Measurements from ENCODE around the gene PAGE1. TPM values are rescaled to one million over a fixed set of nuclear protein-coding genes. Genes with fewer than 3 reads are reported as not detected.

PAGE1 gene
- total RNA-seq, 1 donor from 2014 or later = not detected

DNA sequence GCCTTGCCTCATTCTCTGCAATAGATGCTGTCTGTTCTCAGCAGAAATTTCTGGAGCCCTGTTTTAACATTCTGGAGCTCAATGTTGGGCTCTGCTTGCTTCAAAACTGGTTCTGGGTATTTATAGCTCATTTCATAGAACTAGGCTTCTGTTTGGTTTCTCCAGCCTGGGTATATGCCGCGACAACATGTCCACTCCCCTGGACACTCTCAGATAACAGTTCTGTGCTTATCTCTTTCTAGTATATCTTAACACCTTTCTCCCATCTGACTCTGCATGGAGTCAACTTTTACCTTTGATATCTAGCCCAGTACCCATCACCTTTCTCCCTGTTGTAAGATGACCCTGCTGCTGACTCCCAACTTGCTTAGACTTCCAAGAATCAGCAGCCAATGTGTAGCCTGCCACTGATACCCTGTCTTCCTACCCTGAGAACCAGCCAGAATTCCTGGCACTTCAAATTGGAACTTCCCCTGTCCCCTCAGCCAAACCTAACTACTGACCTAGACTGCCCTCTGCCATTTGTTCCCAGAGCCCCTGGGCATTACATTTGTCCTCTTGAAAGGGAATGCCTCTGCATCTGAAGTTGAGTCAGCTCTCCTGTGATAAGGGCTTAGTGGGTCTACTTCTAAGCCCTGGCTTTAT is 20.6 kb downstream of the PAGE1 start:
- H3K4me1 Mint-ChIP-seq (ENCODE audit: low read depth) = no peaks in the 10 kb centered on the region
- DNase-seq (ENCODE audit: low spot score) = no peak
- intact Hi-C loops (cut with micrococcal nuclease) = no loop called here
- H3K36me3 Mint-ChIP-seq (ENCODE audit: low read depth) = no peaks in the 10 kb centered on the region
- no peak overlapping the region for H3K4me3 Mint-ChIP-seq
- H3K27ac Mint-ChIP-seq = no peak overlapping the region
- H3K9me3 Mint-ChIP-seq = no peaks in the 10 kb centered on the region
- H3K27me3 Mint-ChIP-seq (ENCODE audit: insufficient read depth) = peaks cover 4% of the 10 kb centered on the region

DNA sequence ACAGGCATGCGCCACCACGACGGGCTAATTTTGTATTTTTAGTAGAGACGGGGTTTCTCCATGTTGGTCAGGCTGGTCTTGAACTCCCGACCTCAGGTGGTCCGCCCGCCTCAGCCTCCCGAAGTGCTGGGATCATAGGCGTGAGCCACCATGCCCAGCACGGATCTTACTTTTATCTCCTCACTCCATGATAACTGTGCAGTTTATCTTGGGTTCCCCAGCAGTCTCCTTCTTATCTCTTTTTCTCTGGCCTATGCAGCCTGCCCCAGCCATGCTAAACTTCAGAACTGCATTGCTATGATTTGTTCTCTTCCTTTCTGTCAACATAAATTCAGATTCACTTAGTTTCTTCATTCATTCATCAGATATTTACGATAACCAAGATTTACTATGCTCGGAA is 22.4 kb downstream of the PAGE1 start:
- H3K36me3 Mint-ChIP-seq (ENCODE audit: low read depth) = no peaks in the 10 kb centered on the region
- H3K9me3 Mint-ChIP-seq = no peaks in the 10 kb centered on the region
- intact Hi-C loops (cut with micrococcal nuclease) = no loop called here
- H3K27me3 Mint-ChIP-seq (ENCODE audit: insufficient read depth) = peaks cover 4% of the 10 kb centered on the region
- H3K4me1 Mint-ChIP-seq (ENCODE audit: low read depth) = no peaks in the 10 kb centered on the region
- DNase-seq (ENCODE audit: low spot score) = no peak
- no peak overlapping the region for H3K27ac Mint-ChIP-seq
- H3K4me3 Mint-ChIP-seq = no peak overlapping the region

DNA sequence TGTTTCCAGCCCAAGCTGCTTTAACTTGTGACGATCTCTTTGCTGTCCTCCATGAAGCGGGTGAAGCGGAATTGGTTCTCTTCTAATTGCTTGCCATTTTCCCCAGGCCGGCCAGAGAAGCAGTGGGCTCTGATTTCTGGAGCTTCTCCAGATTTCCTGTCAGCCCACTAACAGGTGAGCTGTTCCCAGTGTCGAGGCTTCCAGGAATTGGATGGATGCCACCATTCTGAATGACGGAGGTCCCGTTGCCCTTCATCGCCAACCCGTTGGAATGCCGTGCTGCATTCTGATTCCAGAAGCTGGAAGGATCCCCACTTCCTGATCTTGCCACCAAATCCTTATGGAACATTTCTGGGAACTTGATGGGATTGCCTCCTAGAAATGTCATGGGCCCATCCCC is 31.0 kb downstream of the PAGE1 start:
- DNase-seq (ENCODE audit: low spot score) = no peak
- Mint-ChIP-seq H3K27me3 (ENCODE audit: insufficient read depth) (no peaks in the 10 kb centered on the region), H3K4me1 (ENCODE audit: low read depth) (no peaks in the 10 kb centered on the region), H3K4me3 (no peak overlapping the region), H3K9me3 (no peaks in the 10 kb centered on the region), H3K27ac (no peak overlapping the region), H3K36me3 (ENCODE audit: low read depth) (no peaks in the 10 kb centered on the region)
- intact Hi-C loops (cut with micrococcal nuclease) = no loop called here

DNA sequence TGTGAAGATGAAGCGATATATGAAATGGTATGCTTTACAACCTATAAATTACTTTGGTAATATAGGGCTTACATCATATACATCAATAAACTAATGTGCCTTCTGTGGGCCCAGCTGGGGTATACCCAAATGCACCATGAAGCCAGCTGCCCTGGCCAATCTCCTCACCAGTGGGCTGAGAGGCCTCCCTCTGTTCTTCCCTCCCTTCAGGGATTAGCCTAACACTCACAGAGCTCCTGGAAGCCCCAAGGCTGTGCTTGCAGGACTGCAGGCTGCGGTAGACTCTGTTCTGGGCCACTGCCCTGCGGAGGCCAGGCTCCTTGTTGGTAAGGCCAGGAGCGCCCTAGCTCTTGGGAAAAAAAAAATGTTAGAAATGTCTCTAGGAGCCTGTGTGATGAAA is 33.9 kb downstream of the PAGE1 start:
- Mint-ChIP-seq H3K36me3 (ENCODE audit: low read depth) (no peaks in the 10 kb centered on the region), H3K9me3 (no peaks in the 10 kb centered on the region), H3K27me3 (ENCODE audit: insufficient read depth) (no peaks in the 10 kb centered on the region), H3K4me3 (no peak overlapping the region), H3K4me1 (ENCODE audit: low read depth) (no peaks in the 10 kb centered on the region), H3K27ac (no peak overlapping the region)
- DNase-seq (ENCODE audit: low spot score) = no peak
- intact Hi-C loops (cut with micrococcal nuclease) = no loop called here

DNA sequence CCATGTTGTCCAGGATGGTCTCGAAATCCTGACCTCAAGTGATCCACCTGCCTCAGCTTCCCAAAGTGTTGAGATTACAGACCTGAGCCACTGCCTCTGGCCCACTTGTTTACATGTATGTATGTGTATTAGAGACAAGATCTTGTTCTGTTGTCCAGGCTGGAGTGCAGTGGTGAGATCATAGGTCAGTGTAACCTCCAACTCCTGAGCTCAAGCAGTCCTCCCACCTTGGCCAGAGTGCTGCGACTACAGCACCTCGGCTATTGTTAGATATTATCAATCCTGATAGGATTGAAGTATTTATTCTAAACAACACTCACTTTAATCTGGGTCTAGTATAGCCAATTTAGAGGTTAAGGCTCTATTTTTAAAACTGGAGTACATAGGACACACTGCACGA is 36.0 kb downstream of the PAGE1 start:
- Mint-ChIP-seq H3K36me3 (ENCODE audit: low read depth) (no peaks in the 10 kb centered on the region), H3K27ac (no peak overlapping the region), H3K4me1 (ENCODE audit: low read depth) (no peaks in the 10 kb centered on the region), H3K4me3 (no peak overlapping the region), H3K27me3 (ENCODE audit: insufficient read depth) (no peaks in the 10 kb centered on the region), H3K9me3 (no peaks in the 10 kb centered on the region)
- intact Hi-C loops (cut with micrococcal nuclease) = no loop called here
- no peak for DNase-seq (ENCODE audit: low spot score)

- no peak overlapping the region for H3K27ac Mint-ChIP-seq
- DNase-seq (ENCODE audit: low spot score) = no peak
- H3K9me3 Mint-ChIP-seq = no peaks in the 10 kb centered on the region
- H3K4me3 Mint-ChIP-seq = no peak overlapping the region
- H3K27me3 Mint-ChIP-seq (ENCODE audit: insufficient read depth) = no peaks in the 10 kb centered on the region
- intact Hi-C loops (cut with micrococcal nuclease) = no loop called here
- no peaks in the 10 kb centered on the region for H3K36me3 Mint-ChIP-seq (ENCODE audit: low read depth)
- no peaks in the 10 kb centered on the region for H3K4me1 Mint-ChIP-seq (ENCODE audit: low read depth)
Observed at GRCh38 chrX:49656533-49656932, 39.3 kb downstream of the PAGE1 start.

DNA sequence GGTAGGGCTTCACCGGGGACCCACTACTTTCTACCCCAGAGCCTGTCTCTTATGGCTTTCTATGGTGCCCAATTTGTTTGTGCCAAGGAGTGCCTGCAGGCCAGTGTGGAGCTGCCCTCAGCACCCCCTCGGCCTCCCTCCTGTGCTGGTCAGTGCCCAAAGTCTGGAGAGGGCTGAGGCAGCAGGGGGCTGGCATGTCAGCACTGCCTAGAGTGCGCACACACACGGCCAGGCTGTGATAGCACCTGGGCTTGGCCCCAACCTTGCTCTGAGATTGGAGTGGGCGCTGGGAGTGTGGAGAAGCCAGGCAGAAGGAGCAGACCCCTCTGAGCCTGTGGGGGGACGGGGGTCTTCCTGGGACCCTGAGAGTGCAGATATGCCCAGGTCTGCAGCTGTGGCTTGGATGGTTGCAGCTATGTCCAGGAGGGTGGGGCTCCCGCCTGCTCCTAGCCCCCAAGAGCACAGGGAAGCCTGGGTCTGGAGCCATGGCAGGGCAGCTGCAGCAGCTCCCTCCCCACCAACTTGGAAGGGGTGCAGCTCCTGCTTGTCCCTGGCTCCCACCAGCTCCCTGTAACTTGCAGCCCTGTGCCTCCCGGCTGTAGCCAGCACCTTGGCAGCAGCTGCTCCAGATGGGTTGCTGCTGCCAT is 50.7 kb downstream of the PAGE1 start:
- Mint-ChIP-seq H3K27ac (no peak overlapping the region), H3K9me3 (no peaks in the 10 kb centered on the region), H3K36me3 (ENCODE audit: low read depth) (no peaks in the 10 kb centered on the region), H3K4me1 (ENCODE audit: low read depth) (no peaks in the 10 kb centered on the region), H3K27me3 (ENCODE audit: insufficient read depth) (no peaks in the 10 kb centered on the region), H3K4me3 (no peak overlapping the region)
- intact Hi-C loops (cut with micrococcal nuclease) = no loop called here
- no peak for DNase-seq (ENCODE audit: low spot score)

Other genes starting within 250 kb of the PAGE1 start
- not detected in 2 replicates for gene GAGE12C, start 163.8 kb downstream of the PAGE1 start, total RNA-seq
- not detected in 2 replicates for gene GAGE12D, start 154.3 kb downstream of the PAGE1 start, total RNA-seq
- gene GAGE12E, start 144.7 kb downstream of the PAGE1 start, total RNA-seq = not detected in 2 replicates
- not detected in 2 replicates for gene GAGE12F, start 135.1 kb downstream of the PAGE1 start, total RNA-seq
- gene GAGE12G, start 125.6 kb downstream of the PAGE1 start, total RNA-seq = not detected in 2 replicates
- not detected in 2 replicates for gene GAGE12H, start 116.0 kb downstream of the PAGE1 start, total RNA-seq
- not detected in 2 replicates for gene GAGE2A, start 106.5 kb downstream of the PAGE1 start, total RNA-seq
- not detected in 2 replicates for gene GAGE1, start 97.0 kb downstream of the PAGE1 start, total RNA-seq
- gene PAGE4, start 133.3 kb upstream of the PAGE1 start, total RNA-seq = not detected in 2 replicates
- 1.2 and 1.9 TPM in 2 replicates for gene USP27X, start 183.5 kb upstream of the PAGE1 start, total RNA-seq
- 2.8 and 5.5 TPM in 2 replicates for gene CLCN5, start 226.6 kb upstream of the PAGE1 start, total RNA-seq

Data from activated T-helper 1 cell treated with anti-CD3 and anti-CD28 coated beads, Interleukin-12 subunit alpha, Interleukin-12 subunit beta, Interleukin-2, Interleukin-4 antibody, amounts not matched to agents 30 ng/mL and 10 ng/mL and 1 ng/mL, durations not matched to agents 14 hours and 24 hours and 36 hours (primary cell).